HepG2 (cell line): ENCODE data around the gene HOXA11. TPM values are rescaled to one million over a fixed set of nuclear protein-coding genes. Genes with fewer than 3 reads are reported as not detected.

Experiments
- ATAC-seq: fragments of 200-7000 bp; cut with Tn5 transposase; 3 replicates; pipeline ENCODE4 v1.9.1; 2020; ENCODE audit warnings: mild to moderate bottlenecking, moderate library complexity
- BruUV-seq: library from RNA; stranded (reverse); fragments of 400-500 nt; replicated peaks from 2 replicates; lab custom pipeline; 2021; lab: Mats Ljungman, UMichigan
- CTCF ChIA-PET: fragments of 300-600 bp; formaldehyde crosslinking; extraction: SDS; loops from one replicate; lab custom pipeline; 2021; ENCODE audit warnings: low total read pairs, inconsistent platforms, low intra/inter-chr PET ratio; lab: Yijun Ruan, JAX
- POLR2A ChIA-PET: fragments of 350-600 bp; sonication (Branson Sonifier 250); formaldehyde crosslinking; loops from one replicate; lab custom pipeline; 2020; ENCODE audit warnings: antibody characterized with exemption, inconsistent platforms; lab: Yijun Ruan, JAX
- DNase-seq: peaks from one replicate; pipeline ENCODE4 v3.0.0-alpha.2; 2015; ENCODE audit warnings: low spot score
- FAIRE-seq: peaks from 3 replicates; lab custom pipeline; 2011; peaks lifted over from hg19 to GRCh38; lab: Jason Lieb, UNC
- H2AFZ ChIP-seq: one replicate; pipeline ENCODE4 v1.6.1; 2011; ENCODE audit warnings: low read length, inconsistent platforms
- H3K27ac ChIP-seq: fragments of 300-600 bp; 3 replicates; pipeline ENCODE4 v1.8.0; 2011; ENCODE audit warnings: mixed run types, mild to moderate bottlenecking, mixed read lengths, low read length, inconsistent platforms; ENCODE audit not compliant: insufficient read depth; ENCODE audit errors: extremely low read length
- H3K27me3 ChIP-seq, 2 experiments: fragments of 200-600 bp in 1 of 2; 2 replicates in 1 of 2; 3 replicates in 1 of 2; pipeline versions ENCODE4 v1.6.0 to v1.8.0; 2011; ENCODE audit warnings: low read length in 2 of 2, mild to moderate bottlenecking in 2 of 2, moderate library complexity in 2 of 2, inconsistent platforms in 1 of 2; ENCODE audit not compliant: insufficient read depth in 2 of 2, control insufficient read depth in 1 of 2
- H3K36me3 ChIP-seq, 2 experiments: fragments of 200-600 bp in 1 of 2; replicated peaks in 1 of 2; 2 replicates in 1 of 2; 3 replicates in 1 of 2; pipeline versions ENCODE4 v1.5.1 to v1.8.0; 2011; ENCODE audit warnings: low read length in 2 of 2, inconsistent platforms in 1 of 2; ENCODE audit not compliant: insufficient read depth in 2 of 2, control insufficient read depth in 1 of 2
- H3K4me1 ChIP-seq: 2 replicates; pipeline ENCODE4 v1.5.1; 2012; ENCODE audit warnings: low read length, inconsistent platforms; ENCODE audit not compliant: insufficient read depth
- H3K4me2 ChIP-seq: 2 replicates; pipeline ENCODE4 v1.6.0; 2011; ENCODE audit warnings: low read depth, low read length, inconsistent platforms
- H3K4me3 ChIP-seq, 3 experiments: fragments of 200-600 bp in 1 of 3; sonication (generic), shearing (Covaris generic) in 1 of 3; replicated peaks in 1 of 3; 2 replicates each; pipeline ENCODE4 v1.5.1; 2011 to 2016; ENCODE audit warnings: low read length in 3 of 3, inconsistent platforms in 2 of 3, low read depth in 2 of 3, mild to moderate bottlenecking in 2 of 3, control low read depth in 1 of 3, mixed read lengths in 1 of 3; ENCODE audit not compliant: insufficient read depth in 1 of 3
- H3K79me2 ChIP-seq: one replicate; pipeline ENCODE4 v1.6.1; 2011; ENCODE audit warnings: low read length, inconsistent platforms; ENCODE audit not compliant: insufficient read depth
- H3K9ac ChIP-seq: 2 replicates; pipeline ENCODE4 v1.6.0; 2011; ENCODE audit warnings: mild to moderate bottlenecking, low read depth, low read length, inconsistent platforms; ENCODE audit not compliant: insufficient read depth
- H3K9me3 ChIP-seq: 2 replicates; pipeline ENCODE4 v1.5.1; 2012; ENCODE audit warnings: mild to moderate bottlenecking, low read length
- H4K20me1 ChIP-seq: 2 replicates; pipeline ENCODE4 v1.6.0; 2011; ENCODE audit warnings: inconsistent platforms, mild to moderate bottlenecking, low read length, moderate library complexity; ENCODE audit not compliant: insufficient read depth
- HDAC2 ChIP-seq: sonication (generic); formaldehyde crosslinking; IDR thresholded peaks from 2 replicates; pipeline ENCODE4 v1.4.0; 2020; ENCODE audit warnings: missing genetic modification reagents
- HNRNPLL ChIP-seq: fragments of 200-400 bp; formaldehyde crosslinking; IDR thresholded peaks from 2 replicates; pipeline ENCODE4 v1.6.1; 2017; ENCODE audit warnings: mild to moderate bottlenecking, low read depth, low read length; ENCODE audit not compliant: poor library complexity, severe bottlenecking
- IRF2 ChIP-seq: IDR thresholded peaks from 2 replicates; pipeline ENCODE4 v1.6.1; 2018; ENCODE audit warnings: missing genetic modification reagents, missing compliant biosample characterization
- MYNN ChIP-seq: sonication (generic); formaldehyde crosslinking; IDR thresholded peaks from 2 replicates; pipeline ENCODE4 v1.4.0; 2020; ENCODE audit warnings: mild to moderate bottlenecking, low read depth, missing genetic modification reagents
- NFYB ChIP-seq: sonication (generic); formaldehyde crosslinking; IDR thresholded peaks from 2 replicates; pipeline ENCODE4 v1.4.0; 2020; ENCODE audit warnings: missing genetic modification reagents
- TP53 ChIP-seq: sonication (generic); formaldehyde crosslinking; conservative IDR thresholded peaks from 2 replicates; pipeline ENCODE4 v1.4.0; 2020; ENCODE audit warnings: missing genetic modification reagents
- USF2 ChIP-seq, 2 experiments: sonication (generic) in 1 of 2; formaldehyde crosslinking in 1 of 2; IDR thresholded peaks; 2 replicates each; pipeline versions ENCODE4 v1.5.1 to v1.6.1; 2011 to 2020; ENCODE audit warnings: borderline replicate concordance in 1 of 2, low read depth in 1 of 2, low read length in 1 of 2, mild to moderate bottlenecking in 1 of 2, missing genetic modification reagents in 1 of 2, moderate library complexity in 1 of 2
- ZFX ChIP-seq: sonication (generic); formaldehyde crosslinking; IDR thresholded peaks from 2 replicates; pipeline ENCODE4 v1.4.0; 2020; ENCODE audit warnings: mild to moderate bottlenecking, low read depth, missing genetic modification reagents, moderate library complexity
- ZNF747 ChIP-seq: sonication (generic); formaldehyde crosslinking; IDR thresholded peaks from 2 replicates; pipeline ENCODE4 v1.8.1; 2023; ENCODE audit warnings: missing genetic modification reagents, mild to moderate bottlenecking, borderline replicate concordance
- WGBS: methylation state at CpG from one replicate; pipeline ENCODE4 v1.1.6; 2017; ENCODE audit warnings: low lambda C conversion rate; 5-methylcytosine and 5-hydroxymethylcytosine counted together
- in situ Hi-C: cut with HindIII; loops from 2 replicates; pipeline ENCODE4 v1.10.0; 2017; ENCODE audit warnings: low pct_unique_long_range_greater_than_20kb; ENCODE audit not compliant: extremely low pct_ligation_motif_present
- intact Hi-C: fragments of 100-400 bp; cut with micrococcal nuclease; formaldehyde crosslinking; loops from one replicate; pipeline ENCODE4 v1.10.0; 2022; ENCODE audit not compliant: unreplicated experiment
- polyA plus RNA-seq, 8 experiments: library from polyadenylated mRNA; depleted of rRNA in 3 of 8; stranded (reverse) in 7 of 8; unstranded in 1 of 8; fragments of >200 nt; fragmentation: Illumina TruSeq in 4 of 8; extraction: Trizol in 4 of 8; gene quantifications; 2 replicates each; pipeline versions ENCODE4 v1.2.1 to v1.2.3, GENCODE V29; 2011 to 2016; ENCODE audit warnings: low read depth in 4 of 8, missing spikeins in 1 of 8, mixed read lengths in 1 of 8; ENCODE audit not compliant: insufficient read depth in 1 of 8
- total RNA-seq, 5 experiments: library from RNA; depleted of rRNA; stranded (reverse); fragments of >200 nt; fragmentation: Illumina TruSeq; extraction: Trizol; gene quantifications; 2 replicates each; pipeline ENCODE4 v1.2.3, GENCODE V29; 2016; ENCODE audit warnings: low read depth in 1 of 5
- TF ChIP-seq, protein P1 (sequence below): sonication (generic); formaldehyde crosslinking; IDR thresholded peaks from 2 replicates; pipeline ENCODE4 v1.4.0; 2020; ENCODE audit warnings: missing genetic modification reagents, mild to moderate bottlenecking, borderline replicate concordance

HOXA11 gene
- total and polyA plus RNA-seq, 2 of the 13 experiments (the other 11 are each of a cell fraction or from before 2014, with no cell fraction given), result not detected

DNA sequence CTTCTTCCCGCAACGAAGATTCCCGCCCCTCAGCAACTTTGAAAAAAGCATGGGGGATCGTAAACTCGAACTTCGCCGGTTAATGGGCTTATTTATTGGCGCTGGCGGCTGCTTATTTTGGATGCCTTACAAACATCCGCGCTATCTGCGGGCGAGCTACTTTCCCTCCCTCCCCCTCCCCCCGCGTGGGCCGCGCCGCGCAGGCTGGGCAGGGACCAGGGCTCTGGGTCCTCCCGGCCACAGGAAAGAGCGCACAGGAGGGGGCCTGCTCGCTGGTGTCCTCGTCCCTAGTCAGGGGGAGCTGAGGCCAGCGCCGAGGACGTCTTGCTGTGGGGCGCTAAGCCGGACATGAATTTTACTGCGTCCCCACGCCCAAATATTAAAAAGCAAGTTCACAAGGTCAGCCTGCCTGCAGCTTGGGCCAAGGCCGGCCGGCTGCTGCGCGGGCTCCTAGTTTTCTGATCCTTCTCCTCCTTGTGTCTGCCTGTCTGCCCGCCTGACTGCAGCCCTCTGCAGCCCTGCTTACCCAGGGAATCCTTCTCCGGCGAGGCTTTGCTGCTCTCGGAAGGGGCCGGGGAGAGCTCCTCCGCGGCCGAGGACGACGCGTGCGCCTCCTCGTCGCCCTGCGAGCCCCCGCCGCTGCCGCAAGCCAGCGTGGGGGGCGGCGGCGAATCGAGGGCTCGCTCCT is 12.1 kb downstream of the HOXA11 start:
- intact Hi-C loops, result no loop called here
- TF ChIP-seq, protein P1, sequence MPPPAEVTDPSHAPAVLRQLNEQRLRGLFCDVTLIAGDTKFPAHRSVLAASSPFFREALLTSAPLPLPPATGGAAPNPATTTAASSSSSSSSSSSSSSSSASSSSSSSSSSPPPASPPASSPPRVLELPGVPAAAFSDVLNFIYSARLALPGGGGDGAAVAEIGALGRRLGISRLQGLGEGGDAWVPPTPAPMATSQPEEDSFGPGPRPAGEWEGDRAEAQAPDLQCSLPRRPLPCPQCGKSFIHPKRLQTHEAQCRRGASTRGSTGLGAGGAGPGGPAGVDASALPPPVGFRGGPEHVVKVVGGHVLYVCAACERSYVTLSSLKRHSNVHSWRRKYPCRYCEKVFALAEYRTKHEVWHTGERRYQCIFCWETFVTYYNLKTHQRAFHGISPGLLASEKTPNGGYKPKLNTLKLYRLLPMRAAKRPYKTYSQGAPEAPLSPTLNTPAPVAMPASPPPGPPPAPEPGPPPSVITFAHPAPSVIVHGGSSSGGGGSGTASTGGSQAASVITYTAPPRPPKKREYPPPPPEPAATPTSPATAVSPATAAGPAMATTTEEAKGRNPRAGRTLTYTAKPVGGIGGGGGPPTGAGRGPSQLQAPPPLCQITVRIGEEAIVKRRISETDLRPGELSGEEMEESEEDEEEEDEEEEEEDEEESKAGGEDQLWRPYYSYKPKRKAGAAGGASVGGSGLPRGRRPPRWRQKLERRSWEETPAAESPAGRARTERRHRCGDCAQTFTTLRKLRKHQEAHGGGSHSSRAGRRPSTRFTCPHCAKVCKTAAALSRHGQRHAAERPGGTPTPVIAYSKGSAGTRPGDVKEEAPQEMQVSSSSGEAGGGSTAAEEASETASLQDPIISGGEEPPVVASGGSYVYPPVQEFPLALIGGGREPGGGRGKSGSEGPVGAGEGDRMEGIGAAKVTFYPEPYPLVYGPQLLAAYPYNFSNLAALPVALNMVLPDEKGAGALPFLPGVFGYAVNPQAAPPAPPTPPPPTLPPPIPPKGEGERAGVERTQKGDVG (CRISPR knock-in tag), result no peak
- peak; percentile 30 for TF ChIP-seq HNRNPLL
- TF ChIP-seq, all 625 proteins: peak for 1
- Histone ChIP-seq H3K36me3 (no peaks in the 10 kb centered on the region), H3K27me3 (peaks cover 0 to 68% of the 10 kb centered on the region in 2 experiments), H3K4me1 (peaks cover 18% of the 10 kb centered on the region), H3K4me3 (peak overlapping the region; percentile 16 to 51 (median 16); a peak in 4 of 6 replicates), H3K9ac (no peak overlapping the region), H2AFZ (no peak overlapping the region), H3K4me2 (peak overlapping the region; percentile 58), H4K20me1 (no peaks in the 10 kb centered on the region), H3K9me3 (no peaks in the 10 kb centered on the region), H3K27ac (no peak overlapping the region), H3K79me2 (no peaks in the 10 kb centered on the region)
- ChIA-PET POLR2A (no interaction called here), CTCF (no interaction called here)
- peak; percentile 25 for ATAC-seq
- no peak for FAIRE-seq
- in situ Hi-C loops, result loop anchor here (25.0 kb wide), 1 partner anchor 1086 kb away; no protein-coding TSS in a partner anchor
- BruUV-seq, result no TSS peak
- 57% methylated on average over 14 of the region's 58 CpGs for WGBS
- no peak for DNase-seq

- 71% methylated on average over 10 of the region's 10 CpGs for WGBS
- Histone ChIP-seq H3K9me3 (no peaks in the 10 kb centered on the region), H3K79me2 (no peaks in the 10 kb centered on the region), H3K4me2 (peak overlapping the region; percentile 41; the same call in 1 of the 2 replicates), H3K27me3 (peaks cover 0 to 64% of the 10 kb centered on the region in 2 experiments), H3K9ac (no peak overlapping the region), H4K20me1 (no peaks in the 10 kb centered on the region), H3K36me3 (no peaks in the 10 kb centered on the region), H3K4me1 (peaks cover 18% of the 10 kb centered on the region), H3K4me3 (no peak overlapping the region; a peak in 1 of 6 replicates), H2AFZ (no peak overlapping the region), H3K27ac (no peak overlapping the region)
- ChIA-PET POLR2A (interaction anchor here (0.9 kb wide), 1 partner anchor 11 kb away, joined by 3 read pairs; no protein-coding TSS in a partner anchor), CTCF (no interaction called here)
- ATAC-seq (no peak), FAIRE-seq (no peak), DNase-seq (no peak)
- no TSS peak for BruUV-seq
- in situ Hi-C loops, result loop anchor here (25.0 kb wide), 1 partner anchor 1085 kb away; no protein-coding TSS in a partner anchor
- intact Hi-C loops, result no loop called here
- no peak for TF ChIP-seq ZFX (CRISPR knock-in tag)
- no peak for TF ChIP-seq NFYB (CRISPR knock-in tag)
- no peak for TF ChIP-seq HDAC2 (CRISPR knock-in tag)
- TF ChIP-seq TP53 (CRISPR knock-in tag), result no peak
- no peak for TF ChIP-seq IRF2
- no peak for TF ChIP-seq ZNF747
- TF ChIP-seq MYNN, result no peak
- TF ChIP-seq USF2 (IDR thresholded peaks at IDR 0.05; ENCODE audit: low read depth, low read length), result no peak
- no peak for TF ChIP-seq USF2 (CRISPR knock-in tag; IDR thresholded peaks at IDR 0.05; ENCODE audit: borderline replicate concordance)
These were observed 12.7 kb downstream of the HOXA11 start for GRCh38 chr7:27172315-27172774.
